ENCODE results near the gene ZNF839. TPM values are rescaled to one million over a fixed set of nuclear protein-coding genes. Genes with fewer than 3 reads are reported as not detected.
A peak's percentile ranks its signal among the peaks of the same experiment; 100 is the strongest.

Gene ZNF839
- total RNA-seq, 1 experiment from 2014 or later: 15.1 TPM

DNA sequence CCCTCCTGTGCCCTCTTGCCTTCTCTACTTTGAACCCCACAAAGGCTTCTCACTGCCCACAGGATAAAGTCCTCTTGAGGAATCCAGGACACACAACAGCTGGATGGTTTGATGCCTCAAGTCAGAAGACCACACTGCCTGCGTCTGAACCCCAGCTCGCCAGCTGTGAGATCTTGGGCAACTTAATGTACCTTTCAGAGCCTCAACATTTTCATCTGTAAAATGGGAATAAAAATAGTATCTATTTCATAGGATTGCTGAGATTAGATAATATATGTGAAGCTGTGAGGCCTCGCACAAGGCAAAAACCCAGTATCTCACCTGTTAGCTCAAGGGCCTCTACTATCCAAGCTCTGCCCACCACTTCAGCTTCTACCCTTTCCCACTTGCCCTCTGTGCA is 40.8 kb downstream of the ZNF839 start:
- Mint-ChIP-seq H3K4me1 (peaks cover 8% of the 10 kb centered on the region), H3K36me3 (peaks cover 10% of the 10 kb centered on the region), H3K27me3 (ENCODE audit: low read depth) (no peaks in the 10 kb centered on the region), H3K27ac (no peak overlapping the region), H3K4me3 (no peak overlapping the region), H3K9me3 (no peaks in the 10 kb centered on the region)
- ATAC-seq (no peak), DNase-seq (ENCODE audit: low spot score) (no peak)
- ChIA-PET POLR2A (no interaction called here), CTCF (no interaction called here)
- no peak for TF ChIP-seq JAZF1 (CRISPR knock-in tag; IDR thresholded peaks at IDR 0.05)
- TF ChIP-seq, protein P1, sequence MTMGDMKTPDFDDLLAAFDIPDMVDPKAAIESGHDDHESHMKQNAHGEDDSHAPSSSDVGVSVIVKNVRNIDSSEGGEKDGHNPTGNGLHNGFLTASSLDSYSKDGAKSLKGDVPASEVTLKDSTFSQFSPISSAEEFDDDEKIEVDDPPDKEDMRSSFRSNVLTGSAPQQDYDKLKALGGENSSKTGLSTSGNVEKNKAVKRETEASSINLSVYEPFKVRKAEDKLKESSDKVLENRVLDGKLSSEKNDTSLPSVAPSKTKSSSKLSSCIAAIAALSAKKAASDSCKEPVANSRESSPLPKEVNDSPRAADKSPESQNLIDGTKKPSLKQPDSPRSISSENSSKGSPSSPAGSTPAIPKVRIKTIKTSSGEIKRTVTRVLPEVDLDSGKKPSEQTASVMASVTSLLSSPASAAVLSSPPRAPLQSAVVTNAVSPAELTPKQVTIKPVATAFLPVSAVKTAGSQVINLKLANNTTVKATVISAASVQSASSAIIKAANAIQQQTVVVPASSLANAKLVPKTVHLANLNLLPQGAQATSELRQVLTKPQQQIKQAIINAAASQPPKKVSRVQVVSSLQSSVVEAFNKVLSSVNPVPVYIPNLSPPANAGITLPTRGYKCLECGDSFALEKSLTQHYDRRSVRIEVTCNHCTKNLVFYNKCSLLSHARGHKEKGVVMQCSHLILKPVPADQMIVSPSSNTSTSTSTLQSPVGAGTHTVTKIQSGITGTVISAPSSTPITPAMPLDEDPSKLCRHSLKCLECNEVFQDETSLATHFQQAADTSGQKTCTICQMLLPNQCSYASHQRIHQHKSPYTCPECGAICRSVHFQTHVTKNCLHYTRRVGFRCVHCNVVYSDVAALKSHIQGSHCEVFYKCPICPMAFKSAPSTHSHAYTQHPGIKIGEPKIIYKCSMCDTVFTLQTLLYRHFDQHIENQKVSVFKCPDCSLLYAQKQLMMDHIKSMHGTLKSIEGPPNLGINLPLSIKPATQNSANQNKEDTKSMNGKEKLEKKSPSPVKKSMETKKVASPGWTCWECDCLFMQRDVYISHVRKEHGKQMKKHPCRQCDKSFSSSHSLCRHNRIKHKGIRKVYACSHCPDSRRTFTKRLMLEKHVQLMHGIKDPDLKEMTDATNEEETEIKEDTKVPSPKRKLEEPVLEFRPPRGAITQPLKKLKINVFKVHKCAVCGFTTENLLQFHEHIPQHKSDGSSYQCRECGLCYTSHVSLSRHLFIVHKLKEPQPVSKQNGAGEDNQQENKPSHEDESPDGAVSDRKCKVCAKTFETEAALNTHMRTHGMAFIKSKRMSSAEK (CRISPR knock-in tag; IDR thresholded peaks at IDR 0.05; ENCODE audit: borderline replicate concordance): no peak
- TF ChIP-seq, protein P2, sequence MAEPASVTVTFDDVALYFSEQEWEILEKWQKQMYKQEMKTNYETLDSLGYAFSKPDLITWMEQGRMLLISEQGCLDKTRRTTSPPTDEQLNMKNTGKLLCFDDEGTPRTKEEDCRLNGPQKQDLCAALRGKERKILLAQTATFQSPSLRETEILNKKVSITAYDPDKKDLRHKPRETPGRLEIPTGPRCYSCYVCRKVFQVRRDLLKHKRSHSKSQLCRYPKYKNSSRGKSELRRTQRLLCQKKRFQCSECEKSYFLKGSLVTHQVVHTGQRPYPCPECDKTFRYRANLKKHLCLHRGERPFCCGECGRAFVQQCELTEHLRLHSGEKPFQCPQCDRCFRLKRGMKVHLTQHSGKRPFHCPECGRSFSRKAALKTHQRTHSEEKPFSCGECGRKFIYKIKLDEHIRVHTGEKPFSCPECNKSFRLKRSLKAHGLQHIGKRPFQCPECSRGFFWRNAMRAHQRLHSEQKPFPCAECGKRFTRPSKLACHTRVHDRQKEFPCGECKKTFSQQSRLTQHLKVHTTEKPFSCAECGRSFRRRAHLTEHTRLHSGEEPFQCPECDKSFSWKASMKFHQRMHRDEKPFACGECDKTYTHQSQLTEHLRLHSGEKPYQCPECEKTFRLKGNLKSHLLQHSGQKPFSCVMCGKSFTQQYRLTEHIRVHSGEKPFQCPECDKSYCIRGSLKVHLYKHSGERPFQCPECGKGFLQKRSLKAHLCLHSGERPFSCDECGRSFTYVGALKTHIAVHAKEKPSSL (CRISPR knock-in tag; conservative IDR thresholded peaks at IDR 0.05): no peak
- no peak for TF ChIP-seq GRHL2 (CRISPR knock-in tag; IDR thresholded peaks at IDR 0.05; ENCODE audit: insufficient replicate concordance, severe bottlenecking)
- no peak for TF ChIP-seq ZNF138 (CRISPR knock-in tag; conservative IDR thresholded peaks at IDR 0.05)
- no peak for TF ChIP-seq CBFB (CRISPR knock-in tag; IDR thresholded peaks at IDR 0.05; ENCODE audit: low read depth)
- TF ChIP-seq, protein P3, sequence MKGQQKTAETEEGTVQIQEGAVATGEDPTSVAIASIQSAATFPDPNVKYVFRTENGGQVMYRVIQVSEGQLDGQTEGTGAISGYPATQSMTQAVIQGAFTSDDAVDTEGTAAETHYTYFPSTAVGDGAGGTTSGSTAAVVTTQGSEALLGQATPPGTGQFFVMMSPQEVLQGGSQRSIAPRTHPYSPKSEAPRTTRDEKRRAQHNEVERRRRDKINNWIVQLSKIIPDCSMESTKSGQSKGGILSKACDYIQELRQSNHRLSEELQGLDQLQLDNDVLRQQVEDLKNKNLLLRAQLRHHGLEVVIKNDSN (CRISPR knock-in tag; IDR thresholded peaks at IDR 0.05): no peak

DNA sequence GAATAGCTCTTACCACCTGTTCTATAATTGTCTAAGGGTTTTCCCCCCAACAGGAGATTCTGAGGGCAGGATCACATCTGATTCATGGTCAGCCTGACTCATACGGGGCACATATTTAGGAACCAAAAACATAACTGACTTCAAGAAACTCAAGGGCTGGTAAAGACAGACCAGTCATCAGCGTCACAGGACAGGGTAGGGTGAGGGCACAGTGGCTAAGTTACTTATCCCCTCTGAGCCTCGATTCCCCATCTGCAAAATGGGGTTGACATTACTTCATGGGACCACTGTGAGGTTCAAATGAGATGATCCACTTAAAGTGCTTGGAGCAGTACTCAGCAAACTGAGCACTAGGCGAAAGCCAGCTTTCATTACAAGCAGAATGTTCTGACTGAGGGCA is 42.5 kb downstream of the ZNF839 start:
- DNase-seq (ENCODE audit: low spot score) (no peak), ATAC-seq (no peak)
- CTCF ChIA-PET: interaction anchor here (1.0 to 1.1 kb wide), 4 partner anchors 19 to 316 kb away, joined by 3 to 5 read pairs (median 4); no protein-coding TSS in a partner anchor
- Mint-ChIP-seq H3K4me3 (peak overlapping the region; percentile 89), H3K4me1 (peaks cover 8% of the 10 kb centered on the region), H3K27ac (no peak overlapping the region), H3K36me3 (no peaks in the 10 kb centered on the region; the same call in 1 of the 2 replicates), H3K9me3 (no peaks in the 10 kb centered on the region), H3K27me3 (ENCODE audit: low read depth) (no peaks in the 10 kb centered on the region)
- POLR2A ChIA-PET: no interaction called here
- TF ChIP-seq ZNF263 (CRISPR knock-in tag; IDR thresholded peaks at IDR 0.05; ENCODE audit: low read depth) (no peak), PREB (CRISPR knock-in tag; IDR thresholded peaks at IDR 0.05; ENCODE audit: borderline replicate concordance) (no peak), EMX1 (CRISPR knock-in tag; IDR thresholded peaks at IDR 0.05) (no peak), NFATC4 (CRISPR knock-in tag; IDR thresholded peaks at IDR 0.05) (no peak), FOXP1 (CRISPR knock-in tag; IDR thresholded peaks at IDR 0.05; ENCODE audit: borderline replicate concordance) (no peak), PRRX2 (CRISPR knock-in tag; IDR thresholded peaks at IDR 0.05) (no peak), GRHL2 (CRISPR knock-in tag; IDR thresholded peaks at IDR 0.05; ENCODE audit: insufficient replicate concordance, severe bottlenecking) (no peak), ZNF138 (CRISPR knock-in tag; conservative IDR thresholded peaks at IDR 0.05) (no peak), CDX4 (CRISPR knock-in tag; IDR thresholded peaks at IDR 0.05; ENCODE audit: borderline replicate concordance) (no peak), ATF1 (CRISPR knock-in tag; IDR thresholded peaks at IDR 0.05) (no peak)
- TF ChIP-seq, protein P4, sequence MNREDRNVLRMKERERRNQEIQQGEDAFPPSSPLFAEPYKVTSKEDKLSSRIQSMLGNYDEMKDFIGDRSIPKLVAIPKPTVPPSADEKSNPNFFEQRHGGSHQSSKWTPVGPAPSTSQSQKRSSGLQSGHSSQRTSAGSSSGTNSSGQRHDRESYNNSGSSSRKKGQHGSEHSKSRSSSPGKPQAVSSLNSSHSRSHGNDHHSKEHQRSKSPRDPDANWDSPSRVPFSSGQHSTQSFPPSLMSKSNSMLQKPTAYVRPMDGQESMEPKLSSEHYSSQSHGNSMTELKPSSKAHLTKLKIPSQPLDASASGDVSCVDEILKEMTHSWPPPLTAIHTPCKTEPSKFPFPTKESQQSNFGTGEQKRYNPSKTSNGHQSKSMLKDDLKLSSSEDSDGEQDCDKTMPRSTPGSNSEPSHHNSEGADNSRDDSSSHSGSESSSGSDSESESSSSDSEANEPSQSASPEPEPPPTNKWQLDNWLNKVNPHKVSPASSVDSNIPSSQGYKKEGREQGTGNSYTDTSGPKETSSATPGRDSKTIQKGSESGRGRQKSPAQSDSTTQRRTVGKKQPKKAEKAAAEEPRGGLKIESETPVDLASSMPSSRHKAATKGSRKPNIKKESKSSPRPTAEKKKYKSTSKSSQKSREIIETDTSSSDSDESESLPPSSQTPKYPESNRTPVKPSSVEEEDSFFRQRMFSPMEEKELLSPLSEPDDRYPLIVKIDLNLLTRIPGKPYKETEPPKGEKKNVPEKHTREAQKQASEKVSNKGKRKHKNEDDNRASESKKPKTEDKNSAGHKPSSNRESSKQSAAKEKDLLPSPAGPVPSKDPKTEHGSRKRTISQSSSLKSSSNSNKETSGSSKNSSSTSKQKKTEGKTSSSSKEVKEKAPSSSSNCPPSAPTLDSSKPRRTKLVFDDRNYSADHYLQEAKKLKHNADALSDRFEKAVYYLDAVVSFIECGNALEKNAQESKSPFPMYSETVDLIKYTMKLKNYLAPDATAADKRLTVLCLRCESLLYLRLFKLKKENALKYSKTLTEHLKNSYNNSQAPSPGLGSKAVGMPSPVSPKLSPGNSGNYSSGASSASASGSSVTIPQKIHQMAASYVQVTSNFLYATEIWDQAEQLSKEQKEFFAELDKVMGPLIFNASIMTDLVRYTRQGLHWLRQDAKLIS (CRISPR knock-in tag; IDR thresholded peaks at IDR 0.05; ENCODE audit: borderline replicate concordance): no peak
- TF ChIP-seq, protein P5, sequence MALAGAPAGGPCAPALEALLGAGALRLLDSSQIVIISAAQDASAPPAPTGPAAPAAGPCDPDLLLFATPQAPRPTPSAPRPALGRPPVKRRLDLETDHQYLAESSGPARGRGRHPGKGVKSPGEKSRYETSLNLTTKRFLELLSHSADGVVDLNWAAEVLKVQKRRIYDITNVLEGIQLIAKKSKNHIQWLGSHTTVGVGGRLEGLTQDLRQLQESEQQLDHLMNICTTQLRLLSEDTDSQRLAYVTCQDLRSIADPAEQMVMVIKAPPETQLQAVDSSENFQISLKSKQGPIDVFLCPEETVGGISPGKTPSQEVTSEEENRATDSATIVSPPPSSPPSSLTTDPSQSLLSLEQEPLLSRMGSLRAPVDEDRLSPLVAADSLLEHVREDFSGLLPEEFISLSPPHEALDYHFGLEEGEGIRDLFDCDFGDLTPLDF (CRISPR knock-in tag; IDR thresholded peaks at IDR 0.05): no peak
- TF ChIP-seq, protein P6, sequence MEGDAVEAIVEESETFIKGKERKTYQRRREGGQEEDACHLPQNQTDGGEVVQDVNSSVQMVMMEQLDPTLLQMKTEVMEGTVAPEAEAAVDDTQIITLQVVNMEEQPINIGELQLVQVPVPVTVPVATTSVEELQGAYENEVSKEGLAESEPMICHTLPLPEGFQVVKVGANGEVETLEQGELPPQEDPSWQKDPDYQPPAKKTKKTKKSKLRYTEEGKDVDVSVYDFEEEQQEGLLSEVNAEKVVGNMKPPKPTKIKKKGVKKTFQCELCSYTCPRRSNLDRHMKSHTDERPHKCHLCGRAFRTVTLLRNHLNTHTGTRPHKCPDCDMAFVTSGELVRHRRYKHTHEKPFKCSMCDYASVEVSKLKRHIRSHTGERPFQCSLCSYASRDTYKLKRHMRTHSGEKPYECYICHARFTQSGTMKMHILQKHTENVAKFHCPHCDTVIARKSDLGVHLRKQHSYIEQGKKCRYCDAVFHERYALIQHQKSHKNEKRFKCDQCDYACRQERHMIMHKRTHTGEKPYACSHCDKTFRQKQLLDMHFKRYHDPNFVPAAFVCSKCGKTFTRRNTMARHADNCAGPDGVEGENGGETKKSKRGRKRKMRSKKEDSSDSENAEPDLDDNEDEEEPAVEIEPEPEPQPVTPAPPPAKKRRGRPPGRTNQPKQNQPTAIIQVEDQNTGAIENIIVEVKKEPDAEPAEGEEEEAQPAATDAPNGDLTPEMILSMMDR (IDR thresholded peaks at IDR 0.05): no peak

Data from WTC11 (cell line).